Measurements from ENCODE around the gene PXMP4.
"Not testable (repeated sequence)": the region's sequence is repeated elsewhere in the genome, so short reads cannot be mapped to it uniquely, and the experiment has no call there.

PXMP4 gene

GRCh38 chr20:33709398-33709797 is 10.7 kb downstream of the PXMP4 start:
- Mint-ChIP-seq H3K9me3 (no peaks in the 10 kb centered on the region), H3K27ac (ENCODE audit: low read depth) (no peak overlapping the region), H3K36me3 (ENCODE audit: insufficient read depth) (peaks cover 40% of the 10 kb centered on the region), H3K4me3 (no peak overlapping the region), H3K27me3 (no peaks in the 10 kb centered on the region), H3K4me1 (peaks cover 22% of the 10 kb centered on the region)
- DNase-seq (ENCODE audit: low spot score in 2 of 2) (no peak), ATAC-seq (replicated peaks; ENCODE audit: extremely low read depth, poor library complexity, severe bottlenecking) (no peak)

GRCh38 chr20:33707668-33708067 is 12.4 kb downstream of the PXMP4 start:
- peaks cover 15% of the 10 kb centered on the region for H3K4me1 Mint-ChIP-seq
- peaks cover 33% of the 10 kb centered on the region for H3K36me3 Mint-ChIP-seq (ENCODE audit: insufficient read depth)
- no peaks in the 10 kb centered on the region for H3K9me3 Mint-ChIP-seq
- no peak overlapping the region for H3K27ac Mint-ChIP-seq (ENCODE audit: low read depth)
- DNase-seq (ENCODE audit: low spot score in 2 of 2) (no peak), ATAC-seq (replicated peaks; ENCODE audit: extremely low read depth, poor library complexity, severe bottlenecking) (no peak)
- H3K27me3 Mint-ChIP-seq: no peaks in the 10 kb centered on the region
- H3K4me3 Mint-ChIP-seq: no peak overlapping the region

- H3K27me3 Mint-ChIP-seq: no peaks in the 10 kb centered on the region
- no peak overlapping the region for H3K4me3 Mint-ChIP-seq
- no peak for DNase-seq (ENCODE audit: low spot score in 2 of 2)
- no peak overlapping the region for H3K27ac Mint-ChIP-seq (ENCODE audit: low read depth)
- peaks cover 14% of the 10 kb centered on the region for H3K36me3 Mint-ChIP-seq (ENCODE audit: insufficient read depth)
- H3K4me1 Mint-ChIP-seq: no peaks in the 10 kb centered on the region
- H3K9me3 Mint-ChIP-seq: no peaks in the 10 kb centered on the region
- ATAC-seq (replicated peaks; ENCODE audit: extremely low read depth, poor library complexity, severe bottlenecking): no peak
These were observed 15.7 kb downstream of the PXMP4 start for GRCh38 chr20:33704197-33704924.

GRCh38 chr20:33703498-33704137 is 16.5 kb downstream of the PXMP4 start:
- Mint-ChIP-seq H3K36me3 (ENCODE audit: insufficient read depth) (peaks cover 14% of the 10 kb centered on the region), H3K9me3 (no peaks in the 10 kb centered on the region), H3K27ac (ENCODE audit: low read depth) (no peak overlapping the region), H3K27me3 (no peaks in the 10 kb centered on the region), H3K4me3 (no peak overlapping the region), H3K4me1 (no peaks in the 10 kb centered on the region)
- ATAC-seq (replicated peaks; ENCODE audit: extremely low read depth, poor library complexity, severe bottlenecking) (no peak), DNase-seq (ENCODE audit: low spot score in 2 of 2) (no peak)

- Mint-ChIP-seq H3K27me3 (no peaks in the 10 kb centered on the region), H3K4me3 (no peak overlapping the region), H3K9me3 (no peaks in the 10 kb centered on the region), H3K4me1 (no peaks in the 10 kb centered on the region), H3K27ac (ENCODE audit: low read depth) (no peak overlapping the region), H3K36me3 (ENCODE audit: insufficient read depth) (peaks cover 14% of the 10 kb centered on the region)
- DNase-seq (ENCODE audit: low spot score in 2 of 2) (no peak), ATAC-seq (replicated peaks; ENCODE audit: extremely low read depth, poor library complexity, severe bottlenecking) (no peak)
These were observed 17.2 kb downstream of the PXMP4 start for GRCh38 chr20:33702861-33703260.

GRCh38 chr20:33701629-33702450 is 18.3 kb downstream of the PXMP4 start:
- Mint-ChIP-seq H3K36me3 (ENCODE audit: insufficient read depth) (peaks cover 8% of the 10 kb centered on the region), H3K9me3 (no peaks in the 10 kb centered on the region), H3K27me3 (no peaks in the 10 kb centered on the region), H3K4me3 (no peak overlapping the region), H3K4me1 (no peaks in the 10 kb centered on the region), H3K27ac (ENCODE audit: low read depth) (no peak overlapping the region)
- DNase-seq (ENCODE audit: low spot score in 2 of 2) (no peak), ATAC-seq (replicated peaks; ENCODE audit: extremely low read depth, poor library complexity, severe bottlenecking) (no peak)

- not testable (repeated sequence) for H3K27me3 Mint-ChIP-seq; H3K9me3 Mint-ChIP-seq; ATAC-seq (replicated peaks; ENCODE audit: extremely low read depth, poor library complexity, severe bottlenecking); H3K27ac Mint-ChIP-seq (ENCODE audit: low read depth); DNase-seq (ENCODE audit: low spot score in 2 of 2); H3K36me3 Mint-ChIP-seq (ENCODE audit: insufficient read depth); H3K4me1 Mint-ChIP-seq; H3K4me3 Mint-ChIP-seq
These were observed 19.2 kb downstream of the PXMP4 start for GRCh38 chr20:33700696-33701441.

- ATAC-seq (replicated peaks; ENCODE audit: extremely low read depth, poor library complexity, severe bottlenecking); H3K36me3 Mint-ChIP-seq (ENCODE audit: insufficient read depth); H3K4me1 Mint-ChIP-seq; DNase-seq (ENCODE audit: low spot score in 2 of 2); H3K27me3 Mint-ChIP-seq; H3K9me3 Mint-ChIP-seq; H3K27ac Mint-ChIP-seq (ENCODE audit: low read depth); H3K4me3 Mint-ChIP-seq: not testable (repeated sequence)
These were observed 21.1 kb downstream of the PXMP4 start for GRCh38 chr20:33698966-33699365.

- no peak overlapping the region for H3K4me3 Mint-ChIP-seq
- no peaks in the 10 kb centered on the region for H3K27me3 Mint-ChIP-seq
- no peak for ATAC-seq (replicated peaks; ENCODE audit: extremely low read depth, poor library complexity, severe bottlenecking)
- H3K9me3 Mint-ChIP-seq: no peaks in the 10 kb centered on the region
- H3K36me3 Mint-ChIP-seq (ENCODE audit: insufficient read depth): no peaks in the 10 kb centered on the region
- no peak for DNase-seq (ENCODE audit: low spot score in 2 of 2)
- no peaks in the 10 kb centered on the region for H3K4me1 Mint-ChIP-seq
- H3K27ac Mint-ChIP-seq (ENCODE audit: low read depth): no peak overlapping the region
These were observed 23.0 kb downstream of the PXMP4 start for GRCh38 chr20:33697129-33697528.

GRCh38 chr20:33696448-33696847 is 23.7 kb downstream of the PXMP4 start:
- no peaks in the 10 kb centered on the region for H3K27me3 Mint-ChIP-seq
- H3K27ac Mint-ChIP-seq (ENCODE audit: low read depth): no peak overlapping the region
- ATAC-seq (replicated peaks; ENCODE audit: extremely low read depth, poor library complexity, severe bottlenecking): no peak
- H3K4me1 Mint-ChIP-seq: no peaks in the 10 kb centered on the region
- H3K4me3 Mint-ChIP-seq: no peak overlapping the region
- DNase-seq (ENCODE audit: low spot score in 2 of 2): no peak
- H3K9me3 Mint-ChIP-seq: no peaks in the 10 kb centered on the region
- no peaks in the 10 kb centered on the region for H3K36me3 Mint-ChIP-seq (ENCODE audit: insufficient read depth)

- Mint-ChIP-seq H3K27ac (ENCODE audit: low read depth) (peak overlapping the region; percentile 13), H3K4me3 (no peak overlapping the region), H3K36me3 (ENCODE audit: insufficient read depth) (no peaks in the 10 kb centered on the region), H3K27me3 (no peaks in the 10 kb centered on the region), H3K9me3 (no peaks in the 10 kb centered on the region), H3K4me1 (no peaks in the 10 kb centered on the region)
- DNase-seq (ENCODE audit: low spot score in 2 of 2): no peak
- ATAC-seq (replicated peaks; ENCODE audit: extremely low read depth, poor library complexity, severe bottlenecking): no peak
These were observed 25.5 kb downstream of the PXMP4 start for GRCh38 chr20:33694639-33695012.
